Activated CD4-positive, CD25-positive, alpha-beta regulatory T cell (primary cell): Measurements from ENCODE around the gene CCM2.
"Not testable (repeated sequence)": the region's sequence is repeated elsewhere in the genome, so short reads cannot be mapped to it uniquely, and the experiment has no call there.

ENCODE experiments used
- DNase-seq, 4 experiments: peaks; one replicate each; lab custom pipeline; 2025; lab: John Stamatoyannopoulos, UW

The CCM2 gene

GRCh38 chr7:45033261-45033930 lies 33.4 kb downstream of the CCM2 start:
- no peak for DNase-seq

- DNase-seq, result no peak
Observed at GRCh38 chr7:45033931-45034290, 33.9 kb downstream of the CCM2 start.

- not testable (repeated sequence) for DNase-seq
Observed at GRCh38 chr7:45034710-45035109, 34.7 kb downstream of the CCM2 start.

- DNase-seq, result no peak
Observed at GRCh38 chr7:45035371-45035770, 35.4 kb downstream of the CCM2 start.

GRCh38 chr7:45035893-45036292 lies 35.9 kb downstream of the CCM2 start:
- DNase-seq, result no peak

- DNase-seq, result no peak
Observed at GRCh38 chr7:45036317-45036716, 36.3 kb downstream of the CCM2 start.

GRCh38 chr7:45036796-45037195 lies 36.8 kb downstream of the CCM2 start:
- DNase-seq, result no peak

- DNase-seq, result no peak
Observed at GRCh38 chr7:45037876-45038275, 37.9 kb downstream of the CCM2 start.

- no peak for DNase-seq
Observed at GRCh38 chr7:45039106-45039505, 39.1 kb downstream of the CCM2 start.

GRCh38 chr7:45044338-45044737 lies 44.3 kb downstream of the CCM2 start:
- DNase-seq, result no peak

- DNase-seq, result no peak
Observed at GRCh38 chr7:45048748-45049147, 48.7 kb downstream of the CCM2 start.

GRCh38 chr7:45050198-45050597 lies 50.2 kb downstream of the CCM2 start:
- no peak for DNase-seq

- DNase-seq, result no peak
Observed at GRCh38 chr7:45052011-45052410, 52.0 kb downstream of the CCM2 start.

- no peak for DNase-seq
Observed at GRCh38 chr7:45053401-45053800, 53.4 kb downstream of the CCM2 start.

GRCh38 chr7:45053941-45054340 lies 53.9 kb downstream of the CCM2 start:
- DNase-seq, result no peak

GRCh38 chr7:45054442-45054841 lies 54.4 kb downstream of the CCM2 start:
- no peak for DNase-seq

GRCh38 chr7:45055016-45055415 lies 55.0 kb downstream of the CCM2 start:
- no peak for DNase-seq

- DNase-seq, result no peak
Observed at GRCh38 chr7:45055594-45056219, 55.7 kb downstream of the CCM2 start.

GRCh38 chr7:45057878-45058277 lies 57.9 kb downstream of the CCM2 start:
- DNase-seq, result no peak

- no peak for DNase-seq
Observed at GRCh38 chr7:45060295-45060694, 60.3 kb downstream of the CCM2 start.

GRCh38 chr7:45061352-45061751 lies 61.4 kb downstream of the CCM2 start:
- DNase-seq, result no peak

- DNase-seq, result no peak
Observed at GRCh38 chr7:45061806-45062425, 61.9 kb downstream of the CCM2 start.

- no peak for DNase-seq
Observed at GRCh38 chr7:45064047-45064725, 64.2 kb downstream of the CCM2 start.
